Activated naive CD8-positive, alpha-beta T cell treated with anti-CD3 and anti-CD28 coated beads for 36 hours (primary cell): ENCODE data around the gene GALNT12. TPM values are rescaled to one million over a fixed set of nuclear protein-coding genes. Genes with fewer than 3 reads are reported as not detected.

Experiments used
- DNase-seq: peaks from one replicate; pipeline ENCODE4 v3.0.0; 2021
- H3K27ac Mint-ChIP-seq: one replicate; pipeline ENCODE4 v1.8.0; 2022; ENCODE audit warnings: mild to moderate bottlenecking, moderate library complexity, mixed read lengths
- H3K27me3 Mint-ChIP-seq: one replicate; pipeline ENCODE4 v1.8.0; 2022; ENCODE audit warnings: mild to moderate bottlenecking, mixed read lengths
- H3K36me3 Mint-ChIP-seq: one replicate; pipeline ENCODE4 v1.8.0; 2021; ENCODE audit warnings: mild to moderate bottlenecking, mixed read lengths
- H3K4me1 Mint-ChIP-seq: one replicate; pipeline ENCODE4 v1.8.0; 2021; ENCODE audit warnings: mixed read lengths
- H3K4me3 Mint-ChIP-seq: one replicate; pipeline ENCODE4 v1.8.0; 2022; ENCODE audit warnings: mild to moderate bottlenecking, moderate library complexity, mixed read lengths
- H3K9me3 Mint-ChIP-seq: one replicate; pipeline ENCODE4 v1.8.0; 2022; ENCODE audit warnings: mixed read lengths
- total RNA-seq, 2 experiments: library from RNA; stranded (reverse); gene quantifications; one replicate each; pipeline ENCODE4 v1.2.3, GENCODE V29; 2021

Gene GALNT12
- total RNA-seq, 2 experiments from 2014 or later, result 9.2 to 10.9 TPM

DNA sequence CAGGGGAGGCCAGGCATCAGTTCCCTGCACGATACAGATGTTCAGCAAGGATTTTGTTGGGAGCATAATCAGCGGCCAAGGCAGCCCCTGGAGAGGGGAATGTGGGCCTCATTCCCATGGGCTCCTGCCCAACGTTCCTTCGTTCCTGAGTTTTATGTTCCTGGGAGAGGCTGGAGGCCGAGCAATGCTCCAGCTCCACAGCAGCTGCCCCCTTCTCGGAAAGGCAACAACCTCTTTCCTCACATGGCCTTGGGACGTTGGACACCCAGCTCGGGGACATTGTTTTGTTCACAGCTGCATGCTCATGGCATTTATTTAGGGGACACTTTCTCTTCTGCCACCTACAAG, 72.5 kb downstream of the GALNT12 start:
- peaks cover 26% of the 10 kb centered on the region for H3K27me3 Mint-ChIP-seq
- DNase-seq, result no peak
- H3K9me3 Mint-ChIP-seq, result no peaks in the 10 kb centered on the region

GRCh38 chr9:98880311-98881015, 73.0 kb downstream of the GALNT12 start:
- Mint-ChIP-seq H3K9me3 (no peaks in the 10 kb centered on the region), H3K27ac (no peak overlapping the region), H3K4me3 (no peak overlapping the region), H3K27me3 (peaks cover 26% of the 10 kb centered on the region), H3K36me3 (no peaks in the 10 kb centered on the region), H3K4me1 (no peaks in the 10 kb centered on the region)
- no peak for DNase-seq

More for the DNA sequence above, 72.5 kb downstream of the GALNT12 start:
- H3K27ac Mint-ChIP-seq, result no peak overlapping the region
- H3K4me3 Mint-ChIP-seq, result no peak overlapping the region
- H3K4me1 Mint-ChIP-seq, result no peaks in the 10 kb centered on the region
- no peaks in the 10 kb centered on the region for H3K36me3 Mint-ChIP-seq

GRCh38 chr9:98881356-98881755, 73.9 kb downstream of the GALNT12 start:
- no peak overlapping the region for H3K4me3 Mint-ChIP-seq
- H3K27me3 Mint-ChIP-seq, result peaks cover 26% of the 10 kb centered on the region
- H3K4me1 Mint-ChIP-seq, result no peaks in the 10 kb centered on the region
- no peaks in the 10 kb centered on the region for H3K36me3 Mint-ChIP-seq
- H3K27ac Mint-ChIP-seq, result no peak overlapping the region
- H3K9me3 Mint-ChIP-seq, result no peaks in the 10 kb centered on the region
- DNase-seq, result no peak

- Mint-ChIP-seq H3K9me3 (no peaks in the 10 kb centered on the region), H3K27me3 (peaks cover 26% of the 10 kb centered on the region), H3K36me3 (no peaks in the 10 kb centered on the region), H3K27ac (no peak overlapping the region), H3K4me1 (no peaks in the 10 kb centered on the region), H3K4me3 (no peak overlapping the region)
- DNase-seq, result no peak
Observed at GRCh38 chr9:98881836-98882568, 74.5 kb downstream of the GALNT12 start.

- H3K4me3 Mint-ChIP-seq, result no peak overlapping the region
- H3K9me3 Mint-ChIP-seq, result no peaks in the 10 kb centered on the region
- peaks cover 31% of the 10 kb centered on the region for H3K27me3 Mint-ChIP-seq
- H3K36me3 Mint-ChIP-seq, result no peaks in the 10 kb centered on the region
- no peak overlapping the region for H3K27ac Mint-ChIP-seq
- no peaks in the 10 kb centered on the region for H3K4me1 Mint-ChIP-seq
- DNase-seq, result no peak
Observed at GRCh38 chr9:98882569-98882923, 75.1 kb downstream of the GALNT12 start.

GRCh38 chr9:98883276-98883675, 75.8 kb downstream of the GALNT12 start:
- no peaks in the 10 kb centered on the region for H3K36me3 Mint-ChIP-seq
- no peaks in the 10 kb centered on the region for H3K4me1 Mint-ChIP-seq
- H3K27ac Mint-ChIP-seq, result no peak overlapping the region
- peaks cover 30% of the 10 kb centered on the region for H3K27me3 Mint-ChIP-seq
- no peak overlapping the region for H3K4me3 Mint-ChIP-seq
- DNase-seq, result no peak
- H3K9me3 Mint-ChIP-seq, result no peaks in the 10 kb centered on the region

DNA sequence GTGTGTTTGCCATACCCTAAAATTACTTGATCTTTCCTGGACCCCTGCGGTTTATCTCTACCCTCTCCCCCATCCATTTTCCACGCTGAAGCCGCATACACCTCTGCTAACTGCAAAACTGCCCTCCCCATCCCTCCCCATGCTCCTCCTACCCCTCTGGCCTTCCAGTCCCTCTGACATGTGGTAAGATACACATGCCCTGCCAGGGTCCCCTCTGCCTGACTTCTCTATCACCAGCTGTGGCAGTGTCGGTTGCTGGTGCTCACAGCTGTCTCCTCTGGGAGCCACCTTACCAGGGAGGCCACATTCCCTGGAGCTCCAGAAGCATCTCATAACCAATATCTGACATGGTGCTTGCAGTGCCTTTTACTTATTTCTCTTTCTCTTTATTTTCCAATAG, 77.4 kb downstream of the GALNT12 start:
- Mint-ChIP-seq H3K36me3 (no peaks in the 10 kb centered on the region), H3K4me1 (no peaks in the 10 kb centered on the region), H3K4me3 (no peak overlapping the region), H3K9me3 (no peaks in the 10 kb centered on the region), H3K27ac (no peak overlapping the region), H3K27me3 (peaks cover 27% of the 10 kb centered on the region)
- no peak for DNase-seq

DNA sequence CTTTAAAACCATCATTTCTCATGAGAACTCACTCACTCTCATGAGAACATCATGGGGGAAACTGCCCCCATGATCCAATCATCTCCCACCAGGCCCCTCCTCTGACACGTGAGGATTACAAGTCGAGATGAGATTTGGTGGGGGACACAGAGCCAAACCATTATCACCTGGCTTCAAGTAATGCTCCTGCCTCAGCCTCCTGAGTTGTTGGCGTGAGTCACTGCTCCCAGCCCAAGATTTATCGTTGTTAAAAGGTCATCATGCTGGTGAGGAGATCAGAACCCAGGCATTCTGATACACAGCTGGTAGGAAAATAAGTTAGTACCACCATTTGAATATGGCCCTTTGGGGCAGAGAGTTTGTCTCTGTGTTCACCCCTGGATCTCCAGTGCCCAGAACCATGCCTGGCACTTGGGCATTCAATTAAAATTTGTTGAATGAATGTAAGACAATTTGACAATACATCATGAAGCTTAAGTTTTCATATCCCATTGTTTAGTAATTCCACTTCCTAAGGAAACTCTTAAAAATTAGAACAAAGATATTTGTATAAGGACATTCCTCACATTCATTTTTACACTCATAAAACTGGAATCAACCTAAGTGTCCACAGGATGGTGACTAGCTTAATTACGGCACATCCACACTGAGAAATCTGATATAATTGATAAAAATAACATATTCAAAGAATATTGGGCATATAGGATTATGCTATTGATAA, 78.3 kb downstream of the GALNT12 start:
- no peak for DNase-seq
- H3K27ac Mint-ChIP-seq, result no peak overlapping the region
- H3K27me3 Mint-ChIP-seq, result peaks cover 33% of the 10 kb centered on the region

DNA sequence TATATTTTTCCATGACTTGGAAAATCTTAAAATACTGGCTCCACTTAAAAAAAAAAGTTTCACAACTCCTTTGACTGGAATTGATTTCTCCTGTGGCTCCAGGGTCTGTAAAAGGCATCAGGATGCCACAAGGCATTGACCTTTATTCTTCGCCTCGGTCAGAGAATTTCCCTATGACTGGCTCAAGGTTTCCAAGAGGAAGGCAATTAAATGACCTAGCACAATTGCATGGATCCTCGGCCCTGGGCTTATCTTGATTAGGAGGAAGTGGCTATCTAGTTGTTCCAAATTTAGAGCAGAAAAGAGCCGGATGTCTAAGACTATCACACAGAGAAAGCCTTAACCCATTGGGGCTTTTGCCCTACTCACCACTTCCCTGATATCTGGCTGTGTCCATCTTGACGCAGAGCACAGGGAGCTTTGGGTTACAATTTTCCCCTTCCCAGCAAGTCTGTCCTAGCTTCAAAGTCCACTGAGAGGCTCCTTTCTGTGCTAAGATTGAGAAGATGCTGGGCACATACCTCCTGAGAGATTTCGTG, 79.3 kb downstream of the GALNT12 start:
- Mint-ChIP-seq H3K4me1 (no peaks in the 10 kb centered on the region), H3K9me3 (no peaks in the 10 kb centered on the region), H3K4me3 (no peak overlapping the region), H3K27ac (no peak overlapping the region), H3K27me3 (peaks cover 33% of the 10 kb centered on the region), H3K36me3 (no peaks in the 10 kb centered on the region)
- no peak for DNase-seq

More for the DNA sequence above, 78.3 kb downstream of the GALNT12 start:
- no peak overlapping the region for H3K4me3 Mint-ChIP-seq
- H3K36me3 Mint-ChIP-seq, result no peaks in the 10 kb centered on the region
- no peaks in the 10 kb centered on the region for H3K9me3 Mint-ChIP-seq
- H3K4me1 Mint-ChIP-seq, result no peaks in the 10 kb centered on the region

- peaks cover 4% of the 10 kb centered on the region for H3K4me1 Mint-ChIP-seq
- no peaks in the 10 kb centered on the region for H3K9me3 Mint-ChIP-seq
- H3K36me3 Mint-ChIP-seq, result no peaks in the 10 kb centered on the region
- no peak for DNase-seq
- H3K27ac Mint-ChIP-seq, result no peak overlapping the region
- H3K27me3 Mint-ChIP-seq, result peaks cover 30% of the 10 kb centered on the region
- H3K4me3 Mint-ChIP-seq, result no peak overlapping the region
Observed at GRCh38 chr9:98887918-98888510, 80.5 kb downstream of the GALNT12 start.

DNA sequence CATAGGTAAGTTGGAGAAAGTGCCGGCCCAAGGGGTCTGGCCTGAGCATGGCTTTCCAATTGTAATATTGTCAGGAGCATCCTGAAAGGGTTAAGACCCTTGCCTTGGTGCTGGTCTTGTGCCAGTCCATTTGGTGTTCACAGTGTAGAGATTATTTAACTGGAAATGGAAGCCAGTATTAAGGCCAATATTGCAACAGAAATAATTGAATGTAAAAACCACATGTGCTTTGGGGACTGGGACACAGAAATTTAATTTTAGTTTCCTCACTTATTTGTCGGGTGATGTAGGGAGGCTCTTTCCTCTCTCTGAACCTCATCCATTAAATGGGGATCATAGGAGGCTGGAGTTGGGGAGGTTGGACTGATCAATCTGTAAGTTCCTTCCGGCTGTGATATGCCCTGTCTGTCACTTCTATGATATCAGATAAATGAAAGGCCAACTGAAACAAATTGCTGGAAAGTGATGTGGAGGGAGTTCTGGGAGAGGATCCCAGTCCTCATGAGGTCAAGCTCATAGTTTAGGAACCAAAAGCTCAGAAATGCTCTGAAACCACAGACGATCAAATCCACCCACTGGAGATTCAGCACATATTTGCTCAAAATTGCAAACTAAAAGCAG, 81.4 kb downstream of the GALNT12 start:
- H3K4me1 Mint-ChIP-seq, result peaks cover 4% of the 10 kb centered on the region
- peaks cover 24% of the 10 kb centered on the region for H3K27me3 Mint-ChIP-seq
- no peaks in the 10 kb centered on the region for H3K36me3 Mint-ChIP-seq
- H3K27ac Mint-ChIP-seq, result no peak overlapping the region
- no peak for DNase-seq
- H3K9me3 Mint-ChIP-seq, result no peaks in the 10 kb centered on the region
- no peak overlapping the region for H3K4me3 Mint-ChIP-seq

- H3K27ac Mint-ChIP-seq, result no peak overlapping the region
- no peak for DNase-seq
Observed at GRCh38 chr9:98890256-98890655, 82.8 kb downstream of the GALNT12 start.

GRCh38 chr9:98892288-98892687, 84.8 kb downstream of the GALNT12 start:
- Mint-ChIP-seq H3K27me3 (peaks cover 25% of the 10 kb centered on the region), H3K27ac (no peak overlapping the region), H3K36me3 (peaks cover 3% of the 10 kb centered on the region)

More at GRCh38 chr9:98890256-98890655, 82.8 kb downstream of the GALNT12 start:
- Mint-ChIP-seq H3K27me3 (peaks cover 18% of the 10 kb centered on the region), H3K36me3 (no peaks in the 10 kb centered on the region), H3K4me3 (no peak overlapping the region), H3K9me3 (no peaks in the 10 kb centered on the region), H3K4me1 (peaks cover 4% of the 10 kb centered on the region)

GRCh38 chr9:98892690-98893089, 85.2 kb downstream of the GALNT12 start:
- Mint-ChIP-seq H3K4me3 (no peak overlapping the region), H3K4me1 (peaks cover 4% of the 10 kb centered on the region), H3K27me3 (peaks cover 21% of the 10 kb centered on the region), H3K9me3 (no peaks in the 10 kb centered on the region), H3K36me3 (peaks cover 3% of the 10 kb centered on the region), H3K27ac (no peak overlapping the region)
- DNase-seq, result no peak

More at GRCh38 chr9:98892288-98892687, 84.8 kb downstream of the GALNT12 start:
- H3K4me1 Mint-ChIP-seq, result peaks cover 4% of the 10 kb centered on the region
- no peaks in the 10 kb centered on the region for H3K9me3 Mint-ChIP-seq
- H3K4me3 Mint-ChIP-seq, result no peak overlapping the region
- no peak for DNase-seq
